ENCODE measurements around the gene KRT86.

Gene KRT86

GRCh38 chr12:52262286-52262685 is 12.2 kb upstream of the KRT86 start:
- TF ChIP-seq, protein P1, sequence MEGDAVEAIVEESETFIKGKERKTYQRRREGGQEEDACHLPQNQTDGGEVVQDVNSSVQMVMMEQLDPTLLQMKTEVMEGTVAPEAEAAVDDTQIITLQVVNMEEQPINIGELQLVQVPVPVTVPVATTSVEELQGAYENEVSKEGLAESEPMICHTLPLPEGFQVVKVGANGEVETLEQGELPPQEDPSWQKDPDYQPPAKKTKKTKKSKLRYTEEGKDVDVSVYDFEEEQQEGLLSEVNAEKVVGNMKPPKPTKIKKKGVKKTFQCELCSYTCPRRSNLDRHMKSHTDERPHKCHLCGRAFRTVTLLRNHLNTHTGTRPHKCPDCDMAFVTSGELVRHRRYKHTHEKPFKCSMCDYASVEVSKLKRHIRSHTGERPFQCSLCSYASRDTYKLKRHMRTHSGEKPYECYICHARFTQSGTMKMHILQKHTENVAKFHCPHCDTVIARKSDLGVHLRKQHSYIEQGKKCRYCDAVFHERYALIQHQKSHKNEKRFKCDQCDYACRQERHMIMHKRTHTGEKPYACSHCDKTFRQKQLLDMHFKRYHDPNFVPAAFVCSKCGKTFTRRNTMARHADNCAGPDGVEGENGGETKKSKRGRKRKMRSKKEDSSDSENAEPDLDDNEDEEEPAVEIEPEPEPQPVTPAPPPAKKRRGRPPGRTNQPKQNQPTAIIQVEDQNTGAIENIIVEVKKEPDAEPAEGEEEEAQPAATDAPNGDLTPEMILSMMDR (IDR thresholded peaks at IDR 0.05; ENCODE audit: low read depth, low read length, missing control alignments), result no peak
- no peak for DNase-seq (ENCODE audit: extremely low read depth, low read depth)
- no peak overlapping the region for H3K4me3 ChIP-seq (replicated peaks; ENCODE audit: low read depth, low read length)

DNA sequence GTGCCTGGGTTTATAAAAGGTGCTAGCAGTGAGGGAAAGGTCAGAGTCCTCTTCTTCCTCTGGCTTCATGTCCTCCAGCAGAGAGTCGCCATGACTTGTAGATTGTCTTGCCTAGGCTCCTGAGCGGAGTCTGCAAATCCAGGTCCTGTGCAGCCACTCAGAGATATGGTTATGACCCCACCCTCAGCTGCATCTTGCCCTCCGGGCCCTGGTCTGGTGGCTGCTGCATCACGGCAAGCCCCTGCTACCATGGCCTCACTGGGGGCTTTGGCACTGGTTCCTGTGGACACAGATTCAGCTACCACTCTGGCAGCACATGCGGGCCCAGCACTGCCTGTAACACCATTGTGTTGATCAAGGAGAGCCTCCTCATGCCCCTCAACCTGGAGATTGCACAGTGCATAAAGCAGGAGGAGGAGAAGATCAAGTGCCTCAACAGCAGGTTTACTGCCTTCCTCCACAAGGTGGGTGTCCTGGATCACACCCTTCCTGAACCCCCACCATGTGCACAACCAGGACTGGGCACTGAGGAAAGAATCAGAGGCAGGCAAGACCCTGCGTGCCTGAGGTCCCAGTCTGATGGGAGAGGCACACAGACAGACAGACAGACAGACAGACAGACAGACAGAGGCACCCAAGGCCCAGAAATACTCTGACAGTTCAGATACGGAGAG is 10.5 kb upstream of the KRT86 start:
- no peak overlapping the region for H3K4me3 ChIP-seq (replicated peaks; ENCODE audit: low read depth, low read length)
- TF ChIP-seq, protein P1 (IDR thresholded peaks at IDR 0.05; ENCODE audit: low read depth, low read length, missing control alignments), result no peak
- no peak for DNase-seq (ENCODE audit: extremely low read depth, low read depth)

DNA sequence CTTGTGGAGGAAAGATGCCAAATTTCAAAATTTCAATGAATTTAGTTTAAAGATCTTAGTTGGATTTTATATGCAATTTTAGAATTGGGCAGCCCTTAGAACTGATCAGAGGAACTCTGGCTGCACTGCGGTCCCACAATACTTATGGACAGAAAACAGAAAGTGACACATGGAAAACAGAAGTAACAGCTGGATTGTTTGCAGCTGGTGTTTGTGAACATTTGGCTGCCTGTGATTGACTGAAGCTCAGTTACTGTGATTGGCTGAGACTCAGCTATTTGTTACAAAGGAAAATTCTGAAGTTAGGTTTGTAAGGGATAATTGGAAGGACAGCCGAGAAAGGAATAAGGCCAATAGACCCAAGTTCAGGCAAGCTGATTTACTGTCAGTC is 10.0 kb upstream of the KRT86 start:
- TF ChIP-seq, protein P1 (IDR thresholded peaks at IDR 0.05; ENCODE audit: low read depth, low read length, missing control alignments), result no peak
- no peak for DNase-seq (ENCODE audit: extremely low read depth, low read depth)

GRCh38 chr12:52266514-52266913 is 7.9 kb upstream of the KRT86 start:
- TF ChIP-seq, protein P1 (IDR thresholded peaks at IDR 0.05; ENCODE audit: low read depth, low read length, missing control alignments), result no peak
- no peak overlapping the region for H3K4me3 ChIP-seq (replicated peaks; ENCODE audit: low read depth, low read length)
- no peak for DNase-seq (ENCODE audit: extremely low read depth, low read depth)

More for the DNA sequence above, 10.0 kb upstream of the KRT86 start:
- H3K4me3 ChIP-seq (replicated peaks; ENCODE audit: low read depth, low read length), result no peak overlapping the region

- no peak overlapping the region for H3K4me3 ChIP-seq (replicated peaks; ENCODE audit: low read depth, low read length)
- DNase-seq (ENCODE audit: extremely low read depth, low read depth), result no peak
Measured at GRCh38 chr12:52267266-52267665, 7.2 kb upstream of the KRT86 start.

GRCh38 chr12:52267699-52268098 is 6.7 kb upstream of the KRT86 start:
- H3K4me3 ChIP-seq (replicated peaks; ENCODE audit: low read depth, low read length), result no peak overlapping the region
- DNase-seq (ENCODE audit: extremely low read depth, low read depth), result no peak
- TF ChIP-seq, protein P1 (IDR thresholded peaks at IDR 0.05; ENCODE audit: low read depth, low read length, missing control alignments), result no peak

More at GRCh38 chr12:52267266-52267665, 7.2 kb upstream of the KRT86 start:
- TF ChIP-seq, protein P1 (IDR thresholded peaks at IDR 0.05; ENCODE audit: low read depth, low read length, missing control alignments), result no peak

DNA sequence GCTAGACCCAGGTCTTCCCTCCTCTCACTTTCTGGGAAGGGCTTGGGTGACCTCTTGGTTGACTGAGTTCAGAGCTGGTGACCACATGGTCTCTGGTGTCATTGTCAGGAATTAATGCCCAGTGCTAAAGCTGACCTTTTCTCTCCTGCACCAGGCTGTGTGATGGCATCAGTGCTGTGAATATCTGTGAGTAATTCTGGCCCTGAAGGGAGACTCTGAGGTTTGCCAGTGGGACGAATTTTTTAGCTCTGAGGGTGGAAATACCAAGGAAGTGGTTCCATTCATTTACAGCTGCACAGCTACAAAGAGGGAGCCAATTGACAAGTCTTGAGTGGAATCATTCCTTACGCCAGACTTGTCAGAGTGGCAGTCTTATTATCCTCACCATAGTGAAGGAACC is 6.2 kb upstream of the KRT86 start:
- no peak overlapping the region for H3K4me3 ChIP-seq (replicated peaks; ENCODE audit: low read depth, low read length)

More for the DNA sequence above, 6.2 kb upstream of the KRT86 start:
- DNase-seq (ENCODE audit: extremely low read depth, low read depth), result no peak
- TF ChIP-seq, protein P1 (IDR thresholded peaks at IDR 0.05; ENCODE audit: low read depth, low read length, missing control alignments), result no peak

Data from HFF-Myc (cell line).